Effector CD8-positive, alpha-beta T cell (primary cell): ENCODE measurements around the gene VSIG8.

Experiments used
- DNase-seq: peaks from one replicate; lab custom pipeline; 2025; lab: John Stamatoyannopoulos, UW

VSIG8 gene

DNA sequence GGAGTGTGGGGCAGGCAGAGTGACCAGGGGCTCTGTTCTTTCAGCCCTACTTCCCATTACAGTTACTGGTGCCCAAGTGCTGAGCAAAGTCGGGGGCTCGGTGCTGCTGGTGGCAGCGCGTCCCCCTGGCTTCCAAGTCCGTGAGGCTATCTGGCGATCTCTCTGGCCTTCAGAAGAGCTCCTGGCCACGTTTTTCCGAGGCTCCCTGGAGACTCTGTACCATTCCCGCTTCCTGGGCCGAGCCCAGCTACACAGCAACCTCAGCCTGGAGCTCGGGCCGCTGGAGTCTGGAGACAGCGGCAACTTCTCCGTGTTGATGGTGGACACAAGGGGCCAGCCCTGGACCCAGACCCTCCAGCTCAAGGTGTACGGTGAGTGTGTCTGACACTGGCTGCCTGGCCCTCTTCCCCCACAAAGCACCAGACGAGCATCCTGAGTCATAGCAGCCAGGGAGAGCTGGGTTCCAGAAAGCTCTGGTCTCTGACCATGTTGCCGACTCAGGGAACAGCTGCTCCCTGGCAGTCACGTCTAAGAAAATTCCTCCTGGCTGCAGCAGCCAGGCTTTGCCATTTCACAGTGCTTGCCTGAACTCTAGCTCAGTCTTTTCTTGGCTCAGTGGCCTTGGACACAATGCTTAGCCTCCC lies 32.5 kb downstream of the VSIG8 start:
- no peak for DNase-seq

DNA sequence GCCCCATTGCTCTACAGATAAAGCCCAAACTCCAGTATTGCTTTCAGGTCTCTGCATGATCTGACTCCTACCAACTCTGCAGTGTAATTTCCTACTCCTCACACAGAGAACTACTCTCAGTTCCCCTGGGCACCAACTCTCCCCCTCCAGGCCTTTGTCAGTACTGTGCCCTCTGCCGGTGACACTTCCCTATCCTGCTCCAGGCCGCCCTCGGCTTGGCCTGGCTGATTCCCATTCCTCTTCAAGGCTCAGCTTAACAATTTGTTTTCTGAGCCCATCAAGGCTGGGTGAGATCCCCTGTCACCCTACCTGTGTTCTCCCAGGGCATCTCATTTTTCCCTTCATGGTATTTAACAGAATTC lies 33.2 kb downstream of the VSIG8 start:
- no peak for DNase-seq

DNA sequence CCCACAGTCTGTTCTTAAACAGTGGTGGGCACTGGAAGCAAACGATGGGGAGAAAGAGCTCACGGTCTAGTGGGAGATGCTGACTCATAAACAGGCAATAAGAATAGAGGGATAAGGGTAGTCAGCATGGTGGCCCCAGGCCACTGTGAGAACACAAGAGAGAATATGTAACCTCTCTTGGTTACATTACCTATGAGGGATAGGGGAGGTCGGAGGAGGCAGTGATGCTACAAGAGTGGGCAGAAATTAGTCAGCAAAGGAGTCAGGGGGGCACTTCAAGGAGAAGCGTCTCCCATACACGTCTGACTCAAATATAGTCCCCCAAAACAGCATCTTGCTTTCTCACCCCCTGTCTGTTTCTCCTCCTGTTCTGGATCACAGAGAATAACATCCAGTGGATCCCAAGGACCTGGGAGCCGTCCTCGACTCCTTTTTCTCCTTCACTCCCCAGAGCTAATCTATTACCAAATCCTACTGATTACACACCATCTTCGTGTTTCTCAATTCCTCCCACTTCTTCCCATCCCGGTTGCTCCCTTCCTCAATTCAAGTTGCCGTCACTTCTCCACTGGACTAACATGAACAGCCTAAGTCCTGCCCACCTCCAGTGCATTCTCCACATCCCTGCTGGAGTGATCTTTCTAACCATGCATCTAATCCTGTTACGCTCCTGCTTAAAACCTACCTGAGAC lies 33.7 kb downstream of the VSIG8 start:
- DNase-seq = no peak

DNA sequence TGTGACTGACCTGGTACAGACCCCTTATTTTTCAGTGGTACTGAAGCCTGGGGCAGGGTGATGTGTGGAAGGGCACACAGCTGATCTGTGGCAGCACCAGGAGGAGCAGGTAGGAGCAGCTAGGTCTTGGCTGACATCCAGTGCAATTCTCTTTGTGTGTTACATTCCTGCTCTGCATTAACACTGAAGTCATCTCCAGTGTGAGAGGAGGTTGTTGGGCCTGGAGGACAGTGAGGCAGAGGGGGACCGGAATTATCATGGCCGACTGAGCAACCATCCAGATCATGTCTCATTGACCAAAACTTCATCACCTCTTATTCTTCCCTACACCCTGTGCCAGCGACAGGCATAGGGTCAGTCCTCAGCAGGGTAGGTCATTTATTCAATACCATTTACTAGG lies 34.3 kb downstream of the VSIG8 start:
- DNase-seq = no peak

DNA sequence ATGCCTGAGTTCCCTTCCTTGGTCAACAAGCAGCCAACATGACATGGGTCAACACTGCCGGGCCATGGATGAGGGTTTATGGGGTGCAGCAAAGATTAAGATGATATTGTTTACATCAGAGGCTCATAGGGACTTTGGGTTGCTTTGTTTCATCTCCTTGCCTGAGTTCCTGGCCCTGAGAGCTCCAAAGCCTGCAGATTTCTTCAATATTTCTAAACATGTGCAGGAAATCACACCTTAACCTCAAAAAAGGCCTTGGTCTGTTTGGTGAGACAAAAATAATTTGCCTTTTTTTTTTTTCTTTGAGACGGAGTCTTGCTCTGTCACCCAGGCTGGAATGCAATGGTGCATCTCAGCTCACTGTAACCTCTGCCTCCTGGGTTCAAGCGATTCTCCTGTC lies 34.9 kb downstream of the VSIG8 start:
- DNase-seq = no peak

DNA sequence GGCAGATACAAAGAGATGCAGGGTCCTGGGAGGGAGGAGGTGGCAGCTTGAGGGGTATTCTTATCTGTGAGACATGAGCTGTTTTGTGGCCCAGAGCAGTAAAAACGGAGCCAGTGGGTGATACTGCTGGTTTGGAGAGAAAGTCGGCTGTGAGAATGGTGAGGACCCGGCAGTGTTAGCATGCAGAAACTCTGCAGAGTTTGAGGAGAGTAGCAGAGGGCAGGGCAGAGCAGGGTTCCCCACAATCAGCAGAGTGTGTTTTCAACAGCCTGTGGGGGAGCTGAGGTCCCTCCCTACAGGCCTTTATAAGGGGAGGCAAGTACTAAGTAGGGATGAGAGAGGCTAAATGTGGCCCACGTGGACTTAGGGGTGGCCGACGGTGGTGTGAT lies 35.4 kb downstream of the VSIG8 start:
- no peak for DNase-seq

DNA sequence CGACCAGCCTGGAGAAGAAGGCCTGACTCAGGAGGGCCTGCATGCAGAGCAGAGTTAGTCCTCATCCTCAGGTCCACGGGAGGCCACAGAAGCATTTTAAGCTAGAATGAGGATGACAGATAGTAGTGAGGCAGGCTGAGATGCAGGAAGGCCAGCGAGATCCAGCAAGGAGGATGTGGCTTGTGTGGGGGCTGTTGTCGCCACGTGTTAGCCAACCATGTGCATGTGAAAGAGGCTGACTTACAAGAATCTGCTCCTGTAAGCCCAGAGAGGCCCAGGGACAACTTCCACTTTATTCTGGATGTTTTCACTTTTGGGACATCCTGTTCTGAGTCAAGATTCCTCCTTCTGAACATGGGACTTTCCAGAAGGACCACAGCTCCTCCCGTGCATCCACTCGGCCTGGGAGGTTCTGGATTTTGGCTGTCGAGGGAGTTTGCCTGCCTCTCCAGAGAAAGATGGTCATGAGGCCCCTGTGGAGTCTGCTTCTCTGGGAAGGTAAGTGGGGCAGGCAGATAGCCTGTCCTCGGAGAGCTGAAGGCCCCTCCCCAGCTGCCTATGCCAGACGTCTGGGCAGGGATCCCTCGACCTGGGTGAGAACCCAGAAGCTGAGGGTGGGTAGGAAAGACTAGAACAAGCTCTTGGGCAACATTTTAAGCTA lies 35.9 kb downstream of the VSIG8 start, which contains the start of gene SLAMF8:
Gene SLAMF8, plus strand, starts transcription at position 433 of the 661 bp plus-strand sequence. Its CDS starts 26 bp downstream, at position 459.
- no peak for DNase-seq

DNA sequence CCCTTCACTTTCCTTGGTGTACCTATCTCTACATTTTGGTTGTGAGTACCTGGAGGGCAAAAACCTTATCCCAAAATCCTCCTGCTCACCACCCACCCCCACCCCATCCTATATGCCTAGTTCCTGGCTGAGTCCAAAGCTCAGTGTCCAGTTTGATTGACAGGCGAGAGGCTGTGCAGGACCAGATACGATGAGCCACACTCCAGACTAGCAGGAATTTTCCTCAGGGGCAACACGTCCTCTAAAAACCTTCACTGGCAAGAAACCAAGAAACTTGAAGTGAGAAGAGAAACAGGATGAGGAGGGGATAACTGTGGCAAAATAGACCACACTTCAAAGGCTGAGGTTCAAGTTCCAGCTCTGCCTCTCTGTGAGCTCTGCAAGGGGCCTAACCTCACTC lies 36.9 kb downstream of the VSIG8 start:
- DNase-seq = no peak

DNA sequence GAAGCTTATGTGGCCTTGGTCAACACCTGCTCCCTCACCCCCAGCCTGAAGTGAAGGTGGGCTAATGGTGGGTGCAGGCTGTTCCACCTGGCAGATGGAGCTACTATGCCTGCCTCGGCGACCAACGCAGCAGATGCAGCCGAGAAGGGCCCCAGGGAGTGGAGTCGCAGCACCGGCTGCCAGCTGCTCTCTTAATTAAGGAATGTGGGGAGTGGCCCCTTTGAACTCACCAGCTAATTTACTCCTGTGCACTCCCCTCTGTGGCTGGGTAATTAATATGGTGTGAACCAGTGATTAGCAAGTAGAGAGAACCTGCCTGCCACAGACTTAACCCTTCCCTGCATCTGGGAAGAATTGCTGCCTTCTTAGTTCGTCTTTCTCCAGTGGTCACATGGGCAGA lies 39.1 kb downstream of the VSIG8 start:
- DNase-seq = no peak

DNA sequence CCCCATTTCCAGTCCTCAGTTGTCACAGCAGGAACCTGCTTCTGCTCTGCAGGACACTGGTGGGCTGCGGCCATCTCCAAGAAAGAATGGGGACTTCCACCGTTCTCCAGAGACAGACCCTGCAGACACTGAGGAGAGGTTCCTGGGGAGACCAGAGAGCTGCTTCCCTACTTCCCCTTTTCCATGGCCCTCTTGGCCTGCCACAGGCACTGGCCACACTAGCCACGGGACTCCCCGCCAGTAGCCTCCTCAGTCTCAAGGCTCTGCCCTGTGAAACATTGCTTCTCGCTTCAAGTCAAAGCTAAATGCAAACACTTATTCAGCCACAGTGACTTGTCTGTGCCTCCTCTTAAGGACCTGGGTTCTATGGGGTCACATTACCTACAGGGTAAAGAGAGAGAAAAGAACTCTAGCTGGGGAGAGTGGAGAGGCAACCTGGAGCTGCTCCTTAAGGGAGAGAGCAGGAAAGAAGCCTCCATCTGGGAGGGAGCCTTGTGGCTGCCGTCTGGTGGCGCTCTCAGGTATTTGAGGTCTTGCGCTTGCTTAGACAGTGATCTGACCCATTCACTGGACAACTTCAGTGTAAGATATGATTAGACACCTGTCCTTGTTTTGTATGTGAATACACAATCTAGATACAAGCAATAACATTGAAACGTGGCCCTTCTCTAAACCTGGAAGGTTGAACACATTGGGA lies 41.1 kb downstream of the VSIG8 start:
- DNase-seq = no peak

DNA sequence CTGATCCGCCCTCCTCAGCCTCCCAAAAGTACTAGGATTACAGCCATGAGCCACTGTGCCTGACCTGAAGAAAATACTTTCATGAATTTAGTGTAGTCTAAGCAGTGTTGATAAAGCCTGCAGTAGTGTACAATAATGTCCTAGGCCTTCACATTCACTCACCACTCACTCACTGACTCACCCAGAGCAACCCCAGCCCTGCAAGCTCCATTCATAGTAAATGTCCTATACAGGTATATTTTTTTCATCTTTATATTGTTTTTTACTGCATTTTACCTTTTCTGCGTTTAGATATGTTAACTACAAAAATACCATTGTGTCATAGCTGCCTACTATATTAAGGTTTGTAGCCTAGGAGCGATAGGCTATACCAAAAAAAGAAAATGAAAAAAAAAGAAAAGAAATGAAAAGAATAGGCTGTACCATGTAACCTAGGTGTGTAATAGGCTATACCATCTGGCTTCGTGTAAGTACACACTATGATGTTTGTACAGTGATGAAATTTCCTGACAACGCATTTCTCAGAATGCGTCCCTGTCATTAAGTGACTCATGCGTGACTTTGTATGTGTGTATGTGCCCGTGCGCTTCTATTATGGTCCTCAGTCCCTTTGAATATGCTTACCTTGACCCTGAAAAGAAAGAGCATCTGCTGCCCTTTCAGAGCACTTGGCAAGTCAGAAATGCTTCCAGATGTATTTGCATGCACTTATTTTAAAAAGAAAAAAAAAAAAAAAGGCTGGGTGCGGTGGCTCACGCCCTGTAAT lies 45.0 kb downstream of the VSIG8 start:
- no peak for DNase-seq

DNA sequence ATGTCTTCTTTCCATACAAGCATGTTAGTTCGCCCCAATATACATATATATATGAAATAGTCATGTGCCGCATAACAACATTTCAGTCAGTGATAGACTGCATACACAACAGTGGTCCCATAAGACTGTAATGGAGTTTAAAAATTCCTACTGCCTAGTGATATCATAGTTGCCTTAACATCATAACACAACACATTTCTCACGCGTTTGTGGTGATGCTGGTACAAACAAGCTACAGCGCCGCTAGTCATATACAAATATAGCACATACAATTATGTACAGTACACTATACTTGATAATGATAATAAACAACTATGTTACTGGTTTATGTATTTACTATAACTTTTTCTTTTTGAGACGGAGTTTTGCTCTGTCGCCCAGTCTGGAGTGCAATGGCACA lies 46.5 kb downstream of the VSIG8 start:
- DNase-seq = no peak

DNA sequence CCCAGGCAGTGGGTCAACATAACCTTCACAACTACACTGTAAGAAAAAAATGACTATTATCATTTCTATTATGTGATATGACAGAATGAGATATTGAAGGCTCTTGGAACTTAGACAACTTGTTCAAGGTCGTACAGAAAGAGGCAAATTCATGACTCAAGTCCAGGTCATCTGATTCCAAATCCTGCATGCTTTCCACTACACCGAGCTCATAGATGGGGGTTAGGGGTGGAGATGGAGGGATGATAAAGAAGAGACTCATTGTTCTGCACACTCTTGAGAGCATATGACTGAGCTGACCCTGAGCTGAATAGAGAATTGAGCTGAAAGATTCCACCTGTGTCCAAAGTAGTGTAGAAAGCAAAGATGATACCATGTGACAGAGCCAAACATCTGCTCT lies 57.5 kb downstream of the VSIG8 start:
- no peak for DNase-seq
